Neuronal stem cell (in vitro differentiated cells): ENCODE results near the gene PRPF6.
"Not testable (repeated sequence)": the region's sequence is repeated elsewhere in the genome, so short reads cannot be mapped to it uniquely, and the experiment has no call there.

Source experiments
- DNase-seq: peaks from one replicate; pipeline ENCODE4 v3.0.0-alpha.2; 2013; ENCODE audit warnings: low spot score
- H2AFZ ChIP-seq: one replicate; pipeline ENCODE4 v1.6.1; 2013; ENCODE audit warnings: mild to moderate bottlenecking, low read length, inconsistent platforms
- H2AK5ac ChIP-seq: 2 replicates; pipeline ENCODE4 v1.6.1; 2013; ENCODE audit warnings: low read depth, mild to moderate bottlenecking, inconsistent platforms, low read length, moderate library complexity, mixed read lengths
- H2BK120ac ChIP-seq: 2 replicates; pipeline ENCODE4 v1.6.1; 2013; ENCODE audit warnings: low read depth, mild to moderate bottlenecking, inconsistent platforms, low read length, moderate library complexity, mixed read lengths
- H2BK12ac ChIP-seq: one replicate; pipeline ENCODE4 v1.6.1; 2013; ENCODE audit warnings: low read length, inconsistent platforms
- H2BK15ac ChIP-seq: 2 replicates; pipeline ENCODE4 v1.6.1; 2013; ENCODE audit warnings: mild to moderate bottlenecking, low read length, inconsistent platforms, mixed read lengths
- H2BK5ac ChIP-seq: one replicate; pipeline ENCODE4 v1.6.1; 2013; ENCODE audit warnings: inconsistent platforms, mild to moderate bottlenecking, low read length, moderate library complexity
- H3K14ac ChIP-seq: one replicate; pipeline ENCODE4 v1.6.1; 2013; ENCODE audit warnings: low read length, inconsistent platforms
- H3K18ac ChIP-seq: 2 replicates; pipeline ENCODE4 v1.6.1; 2013; ENCODE audit warnings: low read length, inconsistent platforms
- H3K23ac ChIP-seq: 2 replicates; pipeline ENCODE4 v1.6.1; 2013; ENCODE audit warnings: low read depth, mild to moderate bottlenecking, mixed read lengths, low read length, inconsistent platforms; ENCODE audit not compliant: poor library complexity
- H3K27ac ChIP-seq: replicated peaks from 3 replicates; pipeline ENCODE4 v1.5.1; 2013; ENCODE audit warnings: low read length, inconsistent platforms
- H3K27me3 ChIP-seq, 3 experiments: 2 replicates each; pipeline ENCODE4 v1.6.1; 2013; ENCODE audit warnings: low read length in 3 of 3, mild to moderate bottlenecking in 2 of 3, inconsistent platforms in 1 of 3, low read depth in 1 of 3, mixed read lengths in 1 of 3, moderate library complexity in 1 of 3; ENCODE audit not compliant: control insufficient read depth in 3 of 3, insufficient read depth in 3 of 3
- H3K36me3 ChIP-seq, 2 donors: replicated peaks in 1 of 2; 2 replicates each; pipeline ENCODE4 v1.6.1; 2013; ENCODE audit warnings: low read length in 2 of 2; ENCODE audit not compliant: control insufficient read depth in 2 of 2, insufficient read depth in 2 of 2
- H3K4ac ChIP-seq: 2 replicates; pipeline ENCODE4 v1.6.1; 2013; ENCODE audit warnings: inconsistent platforms, mild to moderate bottlenecking, low read length, moderate library complexity
- H3K4me1 ChIP-seq, 2 donors: 1 replicate in 1 of 2; 2 replicates in 1 of 2; pipeline ENCODE4 v1.6.1; 2013; ENCODE audit warnings: low read length in 2 of 2, low read depth in 1 of 2; ENCODE audit not compliant: control insufficient read depth in 2 of 2, insufficient read depth in 1 of 2
- H3K4me2 ChIP-seq: one replicate; pipeline ENCODE4 v1.6.1; 2013; ENCODE audit warnings: mild to moderate bottlenecking, low read length, inconsistent platforms; ENCODE audit not compliant: insufficient read depth, poor library complexity, severe bottlenecking
- H3K4me3 ChIP-seq, 2 donors: 2 replicates each; pipeline ENCODE4 v1.5.1; 2013; ENCODE audit warnings: low read length in 2 of 2, mild to moderate bottlenecking in 2 of 2, inconsistent platforms in 1 of 2, moderate library complexity in 1 of 2
- H3K79me1 ChIP-seq: one replicate; pipeline ENCODE4 v1.6.1; 2013; ENCODE audit warnings: low read depth, mild to moderate bottlenecking, inconsistent platforms, low read length, moderate library complexity
- H3K9ac ChIP-seq: one replicate; pipeline ENCODE4 v1.6.1; 2013; ENCODE audit warnings: mild to moderate bottlenecking, low read depth, low read length, inconsistent platforms; ENCODE audit not compliant: poor library complexity
- H3K9me3 ChIP-seq, 2 donors: replicated peaks in 1 of 2; 2 replicates each; pipeline versions ENCODE3 to v1.6.1; 2013; ENCODE audit warnings: low read length in 2 of 2, mild to moderate bottlenecking in 2 of 2, inconsistent platforms in 1 of 2, low read depth in 1 of 2, mixed read lengths in 1 of 2, moderate library complexity in 1 of 2; ENCODE audit not compliant: control insufficient read depth in 2 of 2, insufficient read depth in 1 of 2
- H4K8ac ChIP-seq: one replicate; pipeline ENCODE4 v1.6.1; 2013; ENCODE audit warnings: low read depth, mild to moderate bottlenecking, inconsistent platforms, low read length, moderate library complexity
- H4K91ac ChIP-seq: one replicate; pipeline ENCODE4 v1.6.1; 2013; ENCODE audit warnings: low read length, low read depth, mild to moderate bottlenecking, inconsistent platforms; ENCODE audit not compliant: poor library complexity
- WGBS, 2 donors: extraction: QIAGEN DNeasy Blood & Tissue Kit; methylation state at CpG; one replicate each; pipeline ENCODE4 v1.1.7; 2013; ENCODE audit warnings: missing lambda C conversion rate in 2 of 2, mixed read lengths in 1 of 2; ENCODE audit not compliant: insufficient read length in 2 of 2, insufficient replicate concordance in 1 of 2; ENCODE audit errors: extremely low coverage in 2 of 2; 5-methylcytosine and 5-hydroxymethylcytosine counted together

Gene PRPF6

DNA sequence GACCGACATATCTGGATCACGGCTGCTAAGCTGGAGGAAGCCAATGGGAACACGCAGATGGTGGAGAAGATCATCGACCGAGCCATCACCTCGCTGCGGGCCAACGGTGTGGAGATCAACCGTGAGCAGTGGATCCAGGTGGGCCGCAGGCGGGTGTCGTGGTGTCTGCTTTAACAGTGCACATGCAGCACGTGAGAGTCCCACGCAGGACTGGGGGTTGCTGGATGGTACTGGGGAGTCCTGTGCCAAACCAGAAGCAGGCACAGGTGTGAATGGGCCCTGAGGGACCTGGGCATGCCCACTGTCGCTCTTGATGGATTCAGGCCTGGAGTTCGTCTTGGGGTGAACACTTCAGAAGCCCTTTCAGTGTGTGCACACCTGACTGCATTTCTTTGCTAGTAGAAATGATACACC is 30.4 kb downstream of the PRPF6 start:
- WGBS, 2 donors, result no CpG with 5 or more reads among the region's 16 CpGs
- H2BK5ac ChIP-seq, result no peak overlapping the region
- no peak overlapping the region for H2BK120ac ChIP-seq
- H3K9me3 ChIP-seq, result peaks cover 4 to 11% of the 10 kb centered on the region in 2 donors
- H3K18ac ChIP-seq, result no peak overlapping the region
- no peaks in the 10 kb centered on the region for H3K4me1 ChIP-seq
- no peaks in the 10 kb centered on the region for H3K27me3 ChIP-seq
- peaks cover 44 to 85% of the 10 kb centered on the region in 2 donors for H3K36me3 ChIP-seq
- no peak overlapping the region for H3K14ac ChIP-seq
- no peak overlapping the region for H4K91ac ChIP-seq
- no peak overlapping the region for H2BK12ac ChIP-seq
- H3K9ac ChIP-seq, result no peak overlapping the region
- no peak overlapping the region for H4K8ac ChIP-seq
- H3K4me3 ChIP-seq, result no peak overlapping the region
- H2BK15ac ChIP-seq, result no peak overlapping the region
- no peak overlapping the region for H3K27ac ChIP-seq
- no peak overlapping the region for H2AFZ ChIP-seq
- no peak overlapping the region for H3K4ac ChIP-seq
- H3K79me1 ChIP-seq, result peaks cover 6% of the 10 kb centered on the region
- no peak overlapping the region for H2AK5ac ChIP-seq
- no peak overlapping the region for H3K4me2 ChIP-seq
- H3K23ac ChIP-seq, result no peak overlapping the region
- no peak for DNase-seq

DNA sequence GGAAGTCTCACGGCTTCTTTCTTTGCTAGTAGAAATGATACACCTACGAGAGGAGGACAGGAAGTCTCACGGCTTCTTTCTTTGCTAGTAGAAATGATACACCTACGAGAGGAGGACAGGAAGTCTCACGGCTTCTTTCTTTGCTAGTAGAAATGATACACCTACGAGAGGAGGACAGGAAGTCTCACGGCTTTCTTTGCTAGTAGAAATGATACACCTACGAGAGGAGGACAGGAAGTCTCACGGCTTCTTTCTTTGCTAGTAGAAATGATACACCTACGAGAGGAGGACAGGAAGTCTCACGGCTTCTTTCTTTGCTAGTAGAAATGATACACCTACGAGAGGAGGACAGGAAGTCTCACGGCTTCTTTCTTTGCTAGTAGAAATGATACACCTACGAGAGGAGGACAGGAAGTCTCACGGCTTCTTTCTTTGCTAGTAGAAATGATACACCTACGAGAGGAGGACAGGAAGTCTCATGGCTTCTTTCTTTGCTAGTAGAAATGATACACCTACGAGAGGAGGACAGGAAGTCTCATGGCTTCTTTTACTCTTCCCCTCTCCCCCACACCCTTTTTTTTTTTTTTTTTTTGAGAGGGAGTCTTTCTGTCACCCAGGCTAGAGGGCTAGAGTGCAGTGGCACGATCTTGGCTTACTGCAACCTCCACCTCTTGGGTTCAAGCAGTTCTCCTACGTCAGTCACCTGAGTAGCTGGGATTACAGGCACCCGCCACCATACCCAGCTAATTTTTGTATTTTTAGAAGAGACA is 31.6 kb downstream of the PRPF6 start:
- not testable (repeated sequence) for H2BK12ac ChIP-seq
- no CpG with 5 or more reads among the region's 20 CpGs for WGBS, 2 donors

GRCh38 chr20:64015635-64016034 is 34.7 kb downstream of the PRPF6 start:
- Histone ChIP-seq H3K18ac (no peak overlapping the region), H3K4me2 (no peak overlapping the region), H3K27me3 (no peaks in the 10 kb centered on the region), H2AK5ac (no peak overlapping the region), H3K36me3 (peaks cover 41 to 78% of the 10 kb centered on the region in 2 donors), H4K91ac (no peak overlapping the region), H3K4ac (no peak overlapping the region), H3K4me3 (no peak overlapping the region), H2AFZ (no peak overlapping the region), H2BK15ac (no peak overlapping the region), H2BK5ac (no peak overlapping the region), H2BK12ac (no peak overlapping the region), H3K27ac (no peak overlapping the region), H3K23ac (no peak overlapping the region), H3K14ac (no peak overlapping the region), H3K9me3 (no peaks in the 10 kb centered on the region), H3K79me1 (peaks cover 4% of the 10 kb centered on the region), H3K4me1 (no peaks in the 10 kb centered on the region), H4K8ac (no peak overlapping the region), H3K9ac (no peak overlapping the region), H2BK120ac (no peak overlapping the region)
- no peak for DNase-seq
- WGBS, 2 donors, result no CpG with 5 or more reads among the region's 2 CpGs

More for the DNA sequence above, 31.6 kb downstream of the PRPF6 start:
- H3K9me3 ChIP-seq, result peaks cover 2 to 11% of the 10 kb centered on the region in 2 donors
- DNase-seq, H3K9ac ChIP-seq, H3K27me3 ChIP-seq, H3K27ac ChIP-seq, H3K18ac ChIP-seq, H2BK15ac ChIP-seq, H2AK5ac ChIP-seq, H3K14ac ChIP-seq, H2AFZ ChIP-seq, H4K8ac ChIP-seq, H3K79me1 ChIP-seq, H3K4me3 ChIP-seq, H2BK120ac ChIP-seq, H3K4me2 ChIP-seq, H3K4me1 ChIP-seq, H2BK5ac ChIP-seq, H3K4ac ChIP-seq, H4K91ac ChIP-seq, H3K23ac ChIP-seq: not testable (repeated sequence)
- peaks cover 42 to 82% of the 10 kb centered on the region in 2 donors for H3K36me3 ChIP-seq

DNA sequence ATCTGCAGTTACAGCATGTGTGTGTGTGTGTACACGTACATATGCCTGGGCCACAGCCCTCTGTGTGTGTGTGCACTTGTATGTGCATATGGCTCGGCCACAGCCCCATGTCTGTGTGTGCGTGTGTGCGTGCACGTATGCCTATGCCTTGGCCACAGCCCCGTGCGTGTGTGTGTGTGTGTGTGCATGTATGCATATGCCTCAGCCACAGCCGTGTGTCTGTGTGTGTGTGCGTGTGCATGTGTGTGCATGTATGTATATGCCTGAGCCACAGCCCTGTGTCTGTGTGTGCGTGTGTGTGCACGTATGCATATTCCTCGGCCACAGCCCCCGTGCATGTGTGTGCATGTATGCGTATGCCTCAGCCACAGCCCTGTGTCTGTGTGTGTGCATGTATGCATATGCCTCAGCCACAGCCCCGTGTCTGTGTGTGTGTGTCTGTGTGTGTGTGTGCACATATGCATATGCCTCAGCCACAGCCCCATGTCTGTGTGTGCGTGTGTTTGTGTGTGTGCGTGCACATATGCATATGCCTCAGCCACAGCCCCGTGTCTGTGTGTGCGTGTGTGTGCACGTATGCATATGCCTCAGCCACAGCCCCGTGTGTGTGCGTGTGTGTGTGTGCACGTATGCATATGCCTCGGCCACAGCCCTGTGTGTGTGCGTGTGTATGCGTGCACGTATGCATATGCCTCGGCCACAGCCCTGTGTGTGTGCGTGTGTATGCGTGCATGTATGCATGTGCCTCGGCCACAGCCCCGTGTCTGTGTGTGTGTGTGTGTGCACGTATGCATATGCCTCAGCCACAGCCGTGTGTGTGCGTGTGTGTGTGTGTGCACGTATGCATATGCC is 40.4 kb downstream of the PRPF6 start:
- Histone ChIP-seq H3K4me1 (no peaks in the 10 kb centered on the region), H3K27ac (no peak overlapping the region), H3K27me3 (no peaks in the 10 kb centered on the region), H4K8ac (peak overlapping the region; percentile 86), H2BK15ac (no peak overlapping the region), H3K4me2 (no peak overlapping the region), H4K91ac (peak overlapping the region; percentile 11), H2BK120ac (no peak overlapping the region), H3K9ac (peak overlapping the region; percentile 70), H2BK12ac (peak overlapping the region; percentile 6), H3K18ac (no peak overlapping the region), H3K36me3 (peaks cover 65 to 88% of the 10 kb centered on the region in 2 donors), H2AFZ (no peak overlapping the region), H3K9me3 (peaks cover 0 to 3% of the 10 kb centered on the region in 2 donors), H3K14ac (peak overlapping the region; percentile 82), H3K4me3 (peak overlapping the region in 1 of 2 donors; percentile 33), H3K23ac (peak overlapping the region; percentile 91), H3K79me1 (peaks cover 16% of the 10 kb centered on the region), H2AK5ac (no peak overlapping the region), H3K4ac (no peak overlapping the region), H2BK5ac (no peak overlapping the region)
- WGBS, 2 donors, result no CpG with 5 or more reads among the region's 36 CpGs
- DNase-seq, result no peak
